ENCODE results near the gene AANAT. TPM values are rescaled to one million over a fixed set of nuclear protein-coding genes. Genes with fewer than 3 reads are reported as not detected.
A peak's percentile ranks its signal among the peaks of the same experiment; 100 is the strongest.

Gene AANAT
- polyA plus RNA-seq, 6 donors from 2014 or later, result 0.24 to 1.2 (median 0.43) TPM; not detected in 3

GRCh38 chr17:76491271-76492122, 24.1 kb downstream of the AANAT start:
- ATAC-seq (ENCODE audit: low read depth in 2 of 2), result peak; percentile 9 to 10
- H3K9me3 Mint-ChIP-seq, result peaks cover 0 to 1% (median 0%) of the 10 kb centered on the region in 7 donors
- H3K27me3 Mint-ChIP-seq, result no peaks in the 10 kb centered on the region
- H3K4me1 Mint-ChIP-seq, result peaks cover 54 to 93% (median 80%) of the 10 kb centered on the region in 3 donors
- peak overlapping the region; percentile 96 to 99 (median 96) for H3K27ac Mint-ChIP-seq
- H3K4me3 Mint-ChIP-seq, result peak overlapping the region; percentile 81 to 96 (median 91)
- no peak for DNase-seq
- H3K36me3 Mint-ChIP-seq, result no peaks in the 10 kb centered on the region

GRCh38 chr17:76492123-76492988, 25.0 kb downstream of the AANAT start:
- Mint-ChIP-seq H3K27me3 (no peaks in the 10 kb centered on the region), H3K4me1 (peaks cover 62 to 99% (median 88%) of the 10 kb centered on the region in 3 donors)
- ATAC-seq (ENCODE audit: low read depth in 2 of 2), result peak; percentile 51 to 55

GRCh38 chr17:76492989-76493501, 25.6 kb downstream of the AANAT start:
- DNase-seq (peak; percentile 76), ATAC-seq (ENCODE audit: low read depth in 2 of 2) (peak; percentile 69 to 73)
- Mint-ChIP-seq H3K4me1 (peaks cover 64 to 99% (median 88%) of the 10 kb centered on the region in 3 donors), H3K9me3 (no peaks in the 10 kb centered on the region), H3K4me3 (peak overlapping the region; percentile 81 to 96 (median 91)), H3K27ac (peak overlapping the region; percentile 93 to 99 (median 96)), H3K36me3 (no peaks in the 10 kb centered on the region), H3K27me3 (no peaks in the 10 kb centered on the region)

More at GRCh38 chr17:76492123-76492988, 25.0 kb downstream of the AANAT start:
- Mint-ChIP-seq H3K9me3 (peaks cover 0 to 1% (median 0%) of the 10 kb centered on the region in 7 donors), H3K36me3 (no peaks in the 10 kb centered on the region), H3K4me3 (peak overlapping the region; percentile 81 to 96 (median 91)), H3K27ac (peak overlapping the region; percentile 96 to 99 (median 96))
- peak; percentile 62 for DNase-seq

GRCh38 chr17:76493505-76494167, 26.2 kb downstream of the AANAT start:
- DNase-seq (no peak), ATAC-seq (ENCODE audit: low read depth in 2 of 2) (peak; percentile 11 to 19)
- Mint-ChIP-seq H3K36me3 (no peaks in the 10 kb centered on the region), H3K4me1 (peaks cover 70 to 100% (median 93%) of the 10 kb centered on the region in 3 donors), H3K4me3 (peak overlapping the region; percentile 81 to 96 (median 91)), H3K27ac (peak overlapping the region; percentile 93 to 99 (median 96)), H3K9me3 (no peaks in the 10 kb centered on the region), H3K27me3 (no peaks in the 10 kb centered on the region)

- ATAC-seq (ENCODE audit: low read depth in 2 of 2) (no peak), DNase-seq (no peak)
- Mint-ChIP-seq H3K4me1 (peaks cover 74 to 87% (median 84%) of the 10 kb centered on the region in 3 donors), H3K27me3 (no peaks in the 10 kb centered on the region), H3K9me3 (no peaks in the 10 kb centered on the region), H3K27ac (peak overlapping the region in 5 of 6 donors; percentile 37 to 99 (median 89)), H3K4me3 (peak overlapping the region; percentile 55 to 100 (median 90)), H3K36me3 (peaks cover 0 to 10% of the 10 kb centered on the region in 2 donors)
These were observed 28.4 kb downstream of the AANAT start for GRCh38 chr17:76495663-76496400.

- no peak for ATAC-seq (ENCODE audit: low read depth in 2 of 2)
- peak overlapping the region in 5 of 6 donors; percentile 22 to 99 (median 81) for H3K27ac Mint-ChIP-seq
These were observed 29.1 kb downstream of the AANAT start for GRCh38 chr17:76496464-76496863.

GRCh38 chr17:76497699-76497978, 30.2 kb downstream of the AANAT start:
- H3K4me1 Mint-ChIP-seq, result peaks cover 71 to 83% (median 79%) of the 10 kb centered on the region in 3 donors
- peak overlapping the region in 5 of 6 donors; percentile 76 to 99 (median 96) for H3K27ac Mint-ChIP-seq
- H3K4me3 Mint-ChIP-seq, result peak overlapping the region; percentile 79 to 100 (median 96)
- ATAC-seq (ENCODE audit: low read depth in 2 of 2) (no peak), DNase-seq (no peak)
- H3K27me3 Mint-ChIP-seq, result no peaks in the 10 kb centered on the region
- peaks cover 0 to 10% of the 10 kb centered on the region in 2 donors for H3K36me3 Mint-ChIP-seq
- H3K9me3 Mint-ChIP-seq, result no peaks in the 10 kb centered on the region

More at GRCh38 chr17:76496464-76496863, 29.1 kb downstream of the AANAT start:
- Mint-ChIP-seq H3K4me3 (peak overlapping the region; percentile 60 to 100 (median 96)), H3K36me3 (peaks cover 0 to 10% of the 10 kb centered on the region in 2 donors), H3K9me3 (no peaks in the 10 kb centered on the region), H3K27me3 (no peaks in the 10 kb centered on the region), H3K4me1 (peaks cover 71 to 83% (median 79%) of the 10 kb centered on the region in 3 donors)
- DNase-seq, result no peak

- peak overlapping the region; percentile 93 to 99 (median 96) for H3K27ac Mint-ChIP-seq
- no peak for DNase-seq
- no peaks in the 10 kb centered on the region for H3K9me3 Mint-ChIP-seq
- H3K4me1 Mint-ChIP-seq, result peaks cover 70 to 81% (median 78%) of the 10 kb centered on the region in 3 donors
- H3K36me3 Mint-ChIP-seq, result peaks cover 0 to 10% of the 10 kb centered on the region in 2 donors
- no peaks in the 10 kb centered on the region for H3K27me3 Mint-ChIP-seq
- peak overlapping the region; percentile 84 to 100 (median 98) for H3K4me3 Mint-ChIP-seq
- ATAC-seq (ENCODE audit: low read depth in 2 of 2), result peak; percentile 3 to 4
These were observed 30.8 kb downstream of the AANAT start for GRCh38 chr17:76497979-76498875.

GRCh38 chr17:76498876-76499251, 31.5 kb downstream of the AANAT start:
- ATAC-seq (ENCODE audit: low read depth in 2 of 2) (peak; percentile 29 to 34), DNase-seq (peak; percentile 63)
- Mint-ChIP-seq H3K4me1 (peaks cover 64 to 76% (median 76%) of the 10 kb centered on the region in 3 donors), H3K27me3 (no peaks in the 10 kb centered on the region), H3K9me3 (no peaks in the 10 kb centered on the region), H3K4me3 (peak overlapping the region; percentile 84 to 100 (median 98)), H3K27ac (peak overlapping the region; percentile 93 to 99 (median 96)), H3K36me3 (peaks cover 0 to 10% of the 10 kb centered on the region in 2 donors)

- H3K36me3 Mint-ChIP-seq, result peaks cover 0 to 10% of the 10 kb centered on the region in 2 donors
- H3K9me3 Mint-ChIP-seq, result no peaks in the 10 kb centered on the region
- peak overlapping the region; percentile 93 to 99 (median 96) for H3K27ac Mint-ChIP-seq
- peaks cover 65 to 77% (median 76%) of the 10 kb centered on the region in 3 donors for H3K4me1 Mint-ChIP-seq
- ATAC-seq (ENCODE audit: low read depth in 2 of 2) (no peak), DNase-seq (no peak)
- H3K27me3 Mint-ChIP-seq, result no peaks in the 10 kb centered on the region
- peak overlapping the region; percentile 84 to 100 (median 98) for H3K4me3 Mint-ChIP-seq
These were observed 31.9 kb downstream of the AANAT start for GRCh38 chr17:76499267-76499667.

GRCh38 chr17:76500074-76500746, 32.8 kb downstream of the AANAT start:
- H3K9me3 Mint-ChIP-seq, result no peaks in the 10 kb centered on the region
- peak overlapping the region; percentile 0 to 98 (median 93) for H3K27ac Mint-ChIP-seq
- DNase-seq (no peak), ATAC-seq (ENCODE audit: low read depth in 2 of 2) (no peak)
- H3K36me3 Mint-ChIP-seq, result peaks cover 0 to 10% of the 10 kb centered on the region in 2 donors
- H3K27me3 Mint-ChIP-seq, result no peaks in the 10 kb centered on the region
- peak overlapping the region; percentile 84 to 100 (median 98) for H3K4me3 Mint-ChIP-seq
- H3K4me1 Mint-ChIP-seq, result peaks cover 65 to 68% (median 66%) of the 10 kb centered on the region in 3 donors

All from naive B cell (primary cell).